Measurements from ENCODE around the gene COL12A1. TPM values are rescaled to one million over a fixed set of nuclear protein-coding genes. Genes with fewer than 3 reads are reported as not detected.
A peak's percentile ranks its signal among the peaks of the same experiment; 100 is the strongest.

COL12A1 gene
- total and polyA plus RNA-seq, 2 of the 13 experiments (the other 11 are each of a cell fraction or from before 2014, with no cell fraction given): 0.02 TPM; not detected in 1

GRCh38 chr6:75230484-75231325 lies 24.9 kb upstream of the COL12A1 start:
- POLR2A ChIA-PET: no interaction called here

More at GRCh38 chr6:75230484-75231325, 24.9 kb upstream of the COL12A1 start:
- 40% methylated on average over 10 of the region's 10 CpGs for WGBS (ENCODE audit: low lambda C conversion rate)
- Histone ChIP-seq H3K27me3 (ENCODE audit: control insufficient read depth in 1 of 2, insufficient read depth in 2 of 2, low read length in 2 of 2) (no peaks in the 10 kb centered on the region), H2AFZ (ENCODE audit: low read length) (no peak overlapping the region), H3K9ac (ENCODE audit: insufficient read depth, low read depth, low read length) (no peak overlapping the region), H3K4me3 (replicated peaks in 1 of 3; ENCODE audit: insufficient read depth in 1 of 3, low read depth in 2 of 3, low read length in 3 of 3) (no peak overlapping the region), H3K79me2 (ENCODE audit: insufficient read depth, low read length) (no peaks in the 10 kb centered on the region), H3K27ac (ENCODE audit: extremely low read length, insufficient read depth, low read length) (no peak overlapping the region), H3K9me3 (ENCODE audit: low read length) (no peaks in the 10 kb centered on the region), H3K4me2 (ENCODE audit: low read depth, low read length) (no peak overlapping the region), H3K4me1 (ENCODE audit: insufficient read depth, low read length) (no peaks in the 10 kb centered on the region), H3K36me3 (replicated peaks in 1 of 2; ENCODE audit: control insufficient read depth in 1 of 2, insufficient read depth in 2 of 2, low read length in 2 of 2) (no peaks in the 10 kb centered on the region), H4K20me1 (ENCODE audit: insufficient read depth, low read length) (no peaks in the 10 kb centered on the region)
- no TSS peak for BruUV-seq (replicated peaks)
- peak; percentile 42 for FAIRE-seq
- in situ Hi-C loops (cut with HindIII; ENCODE audit: extremely low pct_ligation_motif_present, low pct_unique_long_range_greater_than_20kb): no loop called here
- peak; percentile 94 for ATAC-seq
- CTCF ChIA-PET (ENCODE audit: low intra/inter-chr PET ratio, low total read pairs): interaction anchor here (0.6 kb wide), 1 partner anchor 1376 kb away, joined by 4 read pairs; no protein-coding TSS in a partner anchor
- TF ChIP-seq GATAD2A (CRISPR knock-in tag; IDR thresholded peaks at IDR 0.05): peak; percentile 25; the same call in 1 of the 2 replicates
- TF ChIP-seq CTCF (CRISPR knock-in tag; IDR thresholded peaks at IDR 0.05): peak; percentile 78
- TF ChIP-seq RELA (CRISPR knock-in tag; IDR thresholded peaks at IDR 0.05): no peak
- TF ChIP-seq CEBPG (CRISPR knock-in tag; IDR thresholded peaks at IDR 0.05): 0 out of 2 replicates have a peak, but pooled peaks have one; percentile 17
- TF ChIP-seq TEAD3 (CRISPR knock-in tag; optimal IDR thresholded peaks at IDR 0.05; ENCODE audit: borderline replicate concordance): peak; percentile 65
- peak; percentile 61 for TF ChIP-seq SMC3 (IDR thresholded peaks at IDR 0.05; ENCODE audit: low read length)
- TF ChIP-seq HES4 (CRISPR knock-in tag; IDR thresholded peaks at IDR 0.05; ENCODE audit: borderline replicate concordance): no peak
- TF ChIP-seq STAG1 (CRISPR knock-in tag; IDR thresholded peaks at IDR 0.05): peak; percentile 66
- no peak for TF ChIP-seq HHEX (CRISPR knock-in tag; IDR thresholded peaks at IDR 0.05)
- TF ChIP-seq ARID3A (IDR thresholded peaks at IDR 0.05; ENCODE audit: low read depth, low read length): 0 out of 2 replicates have a peak, but pooled peaks have one; percentile 28
- TF ChIP-seq TEF (CRISPR knock-in tag; IDR thresholded peaks at IDR 0.05): peak; percentile 66
- intact Hi-C loops (cut with micrococcal nuclease; ENCODE audit: unreplicated experiment): loop anchor here (2.0 kb wide), 1 partner anchor 20 kb away; no protein-coding TSS in a partner anchor
- DNase-seq (ENCODE audit: low spot score): peak; percentile 58
